Loucy (cell line): ENCODE measurements around the gene ADGRB3.

ENCODE experiments used
- EZH2phosphoT487 ChIP-seq: fragments of 200-600 bp; IDR thresholded peaks from 2 replicates; pipeline ENCODE4 v1.6.1; 2018; ENCODE audit warnings: antibody characterized with exemption, mild to moderate bottlenecking, moderate library complexity, borderline replicate concordance
- TF ChIP-seq, protein P1 (sequence below): fragments of 200-600 bp; sonication (generic); conservative IDR thresholded peaks from 2 replicates; pipeline ENCODE4 v1.5.1; 2014; ENCODE audit warnings: mild to moderate bottlenecking, antibody characterized with exemption, low read length

DNA sequence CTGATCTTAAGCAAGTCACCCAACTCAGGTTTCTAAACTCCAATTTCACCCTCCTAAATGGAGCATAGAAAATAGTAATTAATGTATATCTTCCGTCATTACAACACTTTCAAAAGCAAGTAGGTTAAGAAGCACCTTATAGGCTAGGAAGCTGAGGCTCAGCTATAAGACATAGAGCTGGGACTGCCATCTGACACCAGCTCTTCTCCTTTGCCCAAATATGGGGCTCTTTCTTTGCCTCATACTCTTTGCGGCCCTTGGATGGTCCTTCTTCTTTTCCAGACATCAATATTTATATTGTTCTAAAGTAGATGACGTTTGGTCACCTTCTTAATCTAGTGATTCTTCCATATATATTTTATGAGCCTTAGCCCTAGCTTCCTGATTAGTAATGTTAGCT lies 748.5 kb downstream of the ADGRB3 start:
- TF ChIP-seq, protein P1, sequence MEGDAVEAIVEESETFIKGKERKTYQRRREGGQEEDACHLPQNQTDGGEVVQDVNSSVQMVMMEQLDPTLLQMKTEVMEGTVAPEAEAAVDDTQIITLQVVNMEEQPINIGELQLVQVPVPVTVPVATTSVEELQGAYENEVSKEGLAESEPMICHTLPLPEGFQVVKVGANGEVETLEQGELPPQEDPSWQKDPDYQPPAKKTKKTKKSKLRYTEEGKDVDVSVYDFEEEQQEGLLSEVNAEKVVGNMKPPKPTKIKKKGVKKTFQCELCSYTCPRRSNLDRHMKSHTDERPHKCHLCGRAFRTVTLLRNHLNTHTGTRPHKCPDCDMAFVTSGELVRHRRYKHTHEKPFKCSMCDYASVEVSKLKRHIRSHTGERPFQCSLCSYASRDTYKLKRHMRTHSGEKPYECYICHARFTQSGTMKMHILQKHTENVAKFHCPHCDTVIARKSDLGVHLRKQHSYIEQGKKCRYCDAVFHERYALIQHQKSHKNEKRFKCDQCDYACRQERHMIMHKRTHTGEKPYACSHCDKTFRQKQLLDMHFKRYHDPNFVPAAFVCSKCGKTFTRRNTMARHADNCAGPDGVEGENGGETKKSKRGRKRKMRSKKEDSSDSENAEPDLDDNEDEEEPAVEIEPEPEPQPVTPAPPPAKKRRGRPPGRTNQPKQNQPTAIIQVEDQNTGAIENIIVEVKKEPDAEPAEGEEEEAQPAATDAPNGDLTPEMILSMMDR = no peak
- TF ChIP-seq EZH2phosphoT487 = no peak
